HepG2 (cell line): ENCODE data around the gene TUBB2B. TPM values are rescaled to one million over a fixed set of nuclear protein-coding genes. Genes with fewer than 3 reads are reported as not detected.
A peak's percentile ranks its signal among the peaks of the same experiment; 100 is the strongest.

Source experiments
- ATF7-NPFF ChIP-seq: sonication (generic); formaldehyde crosslinking; IDR thresholded peaks from 2 replicates; pipeline ENCODE4 v1.8.1; 2023; ENCODE audit warnings: mild to moderate bottlenecking, low read depth, missing genetic modification reagents, moderate library complexity
- HNRNPUL1 ChIP-seq: fragments of 200-400 bp; formaldehyde crosslinking; IDR thresholded peaks from 2 replicates; pipeline ENCODE4 v1.6.1; 2017; ENCODE audit warnings: low read depth, mild to moderate bottlenecking, low read length, moderate library complexity
- KLF15 ChIP-seq: sonication (generic); formaldehyde crosslinking; IDR thresholded peaks from 2 replicates; pipeline ENCODE4 v1.8.1; 2023; ENCODE audit warnings: borderline replicate concordance, mild to moderate bottlenecking, inconsistent platforms, missing genetic modification reagents, mixed read lengths
- PITX1 ChIP-seq: sonication (generic); formaldehyde crosslinking; IDR thresholded peaks from 2 replicates; pipeline ENCODE4 v1.5.1; 2020; ENCODE audit warnings: mild to moderate bottlenecking, missing genetic modification reagents
- SNAI1 ChIP-seq: sonication (generic); formaldehyde crosslinking; IDR thresholded peaks from 2 replicates; pipeline ENCODE4 v1.5.0; 2020; ENCODE audit warnings: mild to moderate bottlenecking, missing genetic modification reagents, borderline replicate concordance
- ZBTB40 ChIP-seq, 2 experiments: fragments of 450-650 bp in 1 of 2; sonication (generic) in 1 of 2; formaldehyde crosslinking in 1 of 2; IDR thresholded peaks; 2 replicates each; pipeline versions ENCODE4 v1.6.1 to v1.8.0; 2016 to 2022; ENCODE audit warnings: antibody characterized with exemption in 1 of 2, mild to moderate bottlenecking in 1 of 2, missing genetic modification reagents in 1 of 2
- ZNF546 ChIP-seq: sonication (generic); formaldehyde crosslinking; conservative IDR thresholded peaks from 2 replicates; pipeline ENCODE4 v1.8.1; 2023; ENCODE audit warnings: mild to moderate bottlenecking, missing genetic modification reagents
- ZNF710 ChIP-seq: sonication (generic); formaldehyde crosslinking; IDR thresholded peaks from 2 replicates; pipeline ENCODE4 v1.5.0; 2020; ENCODE audit warnings: mild to moderate bottlenecking, missing genetic modification reagents, borderline replicate concordance
- ZNF766 ChIP-seq: sonication (generic); formaldehyde crosslinking; IDR thresholded peaks from 2 replicates; pipeline ENCODE4 v1.5.0; 2020; ENCODE audit warnings: missing genetic modification reagents, borderline replicate concordance
- polyA plus RNA-seq, 8 experiments: library from polyadenylated mRNA; depleted of rRNA in 3 of 8; stranded (reverse) in 7 of 8; unstranded in 1 of 8; fragments of >200 nt; fragmentation: Illumina TruSeq in 4 of 8; extraction: Trizol in 4 of 8; gene quantifications; 2 replicates each; pipeline versions ENCODE4 v1.2.1 to v1.2.3, GENCODE V29; 2011 to 2016; ENCODE audit warnings: low read depth in 4 of 8, missing spikeins in 1 of 8, mixed read lengths in 1 of 8; ENCODE audit not compliant: insufficient read depth in 1 of 8
- total RNA-seq, 5 experiments: library from RNA; depleted of rRNA; stranded (reverse); fragments of >200 nt; fragmentation: Illumina TruSeq; extraction: Trizol; gene quantifications; 2 replicates each; pipeline ENCODE4 v1.2.3, GENCODE V29; 2016; ENCODE audit warnings: low read depth in 1 of 5
- TF ChIP-seq, protein P1 (sequence below), 2 experiments: fragments of 450-650 bp in 1 of 2; sonication (generic) in 1 of 2; formaldehyde crosslinking; IDR thresholded peaks; 2 replicates each; pipeline versions ENCODE4 v1.5.0 to v1.8.0; 2020 to 2022; ENCODE audit warnings: mild to moderate bottlenecking in 1 of 2, missing genetic modification reagents in 1 of 2
- TF ChIP-seq, protein P2 (sequence below): sonication (generic); formaldehyde crosslinking; IDR thresholded peaks from 2 replicates; pipeline ENCODE4 v1.9.0; 2021; ENCODE audit warnings: missing genetic modification reagents, borderline replicate concordance

TUBB2B gene
- total and polyA plus RNA-seq, 2 of the 13 experiments (the other 11 are each of a cell fraction or from before 2014, with no cell fraction given) = 10.3 to 23.6 TPM

DNA sequence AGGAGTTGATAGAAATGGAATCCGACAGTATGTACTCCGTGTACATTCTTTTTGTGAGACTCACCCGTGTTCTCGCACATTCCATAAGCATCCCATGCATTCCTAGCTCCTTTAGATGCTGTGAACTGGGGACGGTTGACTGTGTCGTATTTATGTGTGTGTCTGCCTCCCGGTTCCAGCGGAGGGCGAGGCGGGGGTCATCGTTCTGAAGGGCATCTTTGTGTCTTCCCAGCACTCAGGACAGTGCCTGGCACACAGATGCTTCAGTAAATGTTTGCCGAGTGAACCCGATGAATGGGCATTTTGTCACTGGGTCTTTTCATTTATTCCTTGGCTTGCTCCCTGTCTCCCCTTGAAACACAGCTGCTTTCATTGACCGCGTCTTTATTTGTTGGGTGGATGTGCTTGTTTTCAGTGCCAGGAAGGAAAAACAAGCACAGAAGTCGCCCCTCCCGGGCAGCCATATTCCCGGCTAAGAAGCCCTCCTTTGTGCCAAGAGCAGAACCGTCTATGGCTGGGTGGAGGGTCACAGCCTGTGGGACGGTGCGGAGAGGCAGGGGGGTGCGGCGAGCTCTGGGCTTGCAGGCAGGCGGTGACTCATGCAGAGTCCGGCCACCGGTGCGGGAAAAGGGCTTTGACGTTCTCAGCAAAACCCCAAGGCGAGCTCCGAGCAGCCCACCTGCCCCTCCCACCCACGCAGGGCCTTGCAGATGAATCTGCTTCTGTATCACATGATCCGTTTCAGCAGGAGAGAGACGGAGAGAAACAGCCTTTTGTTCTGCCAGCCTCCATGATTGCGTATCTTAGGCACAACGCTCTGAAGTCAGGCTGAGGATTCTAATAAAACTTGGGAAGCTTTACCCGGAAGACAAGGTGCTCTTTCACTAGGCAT lies 20.0 kb upstream of the TUBB2B start (continued):
- TF ChIP-seq ZBTB40 (IDR thresholded peaks at IDR 0.05) (no peak), ZBTB40 (CRISPR knock-in tag; IDR thresholded peaks at IDR 0.05) (no peak), KLF15 (CRISPR knock-in tag) (no peak), ZNF766 (0 out of 2 replicates have a peak, but pooled peaks have one; percentile 28), SNAI1 (CRISPR knock-in tag) (no peak), HNRNPUL1 (no peak), PITX1 (CRISPR knock-in tag) (0 out of 2 replicates have a peak, but pooled peaks have one; percentile 30), ATF7-NPFF (no peak), ZNF546 (CRISPR knock-in tag) (no peak), ZNF710 (CRISPR knock-in tag) (no peak)
- TF ChIP-seq, protein P1, sequence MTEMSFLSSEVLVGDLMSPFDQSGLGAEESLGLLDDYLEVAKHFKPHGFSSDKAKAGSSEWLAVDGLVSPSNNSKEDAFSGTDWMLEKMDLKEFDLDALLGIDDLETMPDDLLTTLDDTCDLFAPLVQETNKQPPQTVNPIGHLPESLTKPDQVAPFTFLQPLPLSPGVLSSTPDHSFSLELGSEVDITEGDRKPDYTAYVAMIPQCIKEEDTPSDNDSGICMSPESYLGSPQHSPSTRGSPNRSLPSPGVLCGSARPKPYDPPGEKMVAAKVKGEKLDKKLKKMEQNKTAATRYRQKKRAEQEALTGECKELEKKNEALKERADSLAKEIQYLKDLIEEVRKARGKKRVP (CRISPR knock-in tag; IDR thresholded peaks at IDR 0.05) = no peak
- TF ChIP-seq, protein P2, sequence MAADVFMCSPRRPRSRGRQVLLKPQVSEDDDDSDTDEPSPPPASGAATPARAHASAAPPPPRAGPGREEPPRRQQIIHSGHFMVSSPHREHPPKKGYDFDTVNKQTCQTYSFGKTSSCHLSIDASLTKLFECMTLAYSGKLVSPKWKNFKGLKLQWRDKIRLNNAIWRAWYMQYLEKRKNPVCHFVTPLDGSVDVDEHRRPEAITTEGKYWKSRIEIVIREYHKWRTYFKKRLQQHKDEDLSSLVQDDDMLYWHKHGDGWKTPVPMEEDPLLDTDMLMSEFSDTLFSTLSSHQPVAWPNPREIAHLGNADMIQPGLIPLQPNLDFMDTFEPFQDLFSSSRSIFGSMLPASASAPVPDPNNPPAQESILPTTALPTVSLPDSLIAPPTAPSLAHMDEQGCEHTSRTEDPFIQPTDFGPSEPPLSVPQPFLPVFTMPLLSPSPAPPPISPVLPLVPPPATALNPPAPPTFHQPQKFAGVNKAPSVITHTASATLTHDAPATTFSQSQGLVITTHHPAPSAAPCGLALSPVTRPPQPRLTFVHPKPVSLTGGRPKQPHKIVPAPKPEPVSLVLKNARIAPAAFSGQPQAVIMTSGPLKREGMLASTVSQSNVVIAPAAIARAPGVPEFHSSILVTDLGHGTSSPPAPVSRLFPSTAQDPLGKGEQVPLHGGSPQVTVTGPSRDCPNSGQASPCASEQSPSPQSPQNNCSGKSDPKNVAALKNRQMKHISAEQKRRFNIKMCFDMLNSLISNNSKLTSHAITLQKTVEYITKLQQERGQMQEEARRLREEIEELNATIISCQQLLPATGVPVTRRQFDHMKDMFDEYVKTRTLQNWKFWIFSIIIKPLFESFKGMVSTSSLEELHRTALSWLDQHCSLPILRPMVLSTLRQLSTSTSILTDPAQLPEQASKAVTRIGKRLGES = no peak
